HepG2 (cell line): Measurements from ENCODE around the gene RNF40. TPM values are rescaled to one million over a fixed set of nuclear protein-coding genes. Genes with fewer than 3 reads are reported as not detected.

Experiments
- HDAC6 ChIP-seq: fragments of 200-600 bp; sonication (generic); IDR thresholded peaks from 2 replicates; pipeline ENCODE4 v1.7.0; 2017; ENCODE audit warnings: mild to moderate bottlenecking, antibody characterized with exemption, low read length, low read depth
- HOXA9 ChIP-seq: sonication (generic); formaldehyde crosslinking; IDR thresholded peaks from 2 replicates; pipeline ENCODE4 v1.8.1; 2022; ENCODE audit warnings: missing genetic modification reagents, mild to moderate bottlenecking, moderate library complexity, borderline replicate concordance
- LCORL ChIP-seq, 2 experiments: fragments of 450-650 bp in 1 of 2; sonication (generic) in 1 of 2; formaldehyde crosslinking in 1 of 2; IDR thresholded peaks; 2 replicates each; pipeline versions ENCODE4 v1.5.0 to v1.6.1; 2017 to 2020; ENCODE audit warnings: antibody characterized with exemption in 1 of 2, missing genetic modification reagents in 1 of 2
- MLLT10 ChIP-seq: sonication (generic); formaldehyde crosslinking; IDR thresholded peaks from 2 replicates; pipeline ENCODE4 v1.4.0; 2020; ENCODE audit warnings: missing genetic modification reagents
- NFIB ChIP-seq: sonication (generic); formaldehyde crosslinking; IDR thresholded peaks from 2 replicates; pipeline ENCODE4 v1.9.0; 2021; ENCODE audit warnings: missing genetic modification reagents, mild to moderate bottlenecking, borderline replicate concordance
- PLRG1 ChIP-seq: fragments of 450-650 bp; conservative IDR thresholded peaks from 2 replicates; pipeline ENCODE4 v1.6.1; 2016
- ZMAT3 ChIP-seq: sonication (generic); formaldehyde crosslinking; conservative IDR thresholded peaks from 2 replicates; pipeline ENCODE4 v1.7.0; 2021; ENCODE audit warnings: missing genetic modification reagents
- ZNF598 ChIP-seq: sonication (generic); formaldehyde crosslinking; IDR thresholded peaks from 2 replicates; pipeline ENCODE4 v1.5.1; 2020; ENCODE audit warnings: mild to moderate bottlenecking, missing genetic modification reagents, borderline replicate concordance
- ZNF879 ChIP-seq: sonication (generic); formaldehyde crosslinking; IDR thresholded peaks from 2 replicates; pipeline ENCODE4 v1.8.1; 2023; ENCODE audit warnings: missing genetic modification reagents
- polyA plus RNA-seq, 8 experiments: library from polyadenylated mRNA; depleted of rRNA in 3 of 8; stranded (reverse) in 7 of 8; unstranded in 1 of 8; fragments of >200 nt; fragmentation: Illumina TruSeq in 4 of 8; extraction: Trizol in 4 of 8; gene quantifications; 2 replicates each; pipeline versions ENCODE4 v1.2.1 to v1.2.3, GENCODE V29; 2011 to 2016; ENCODE audit warnings: low read depth in 4 of 8, missing spikeins in 1 of 8, mixed read lengths in 1 of 8; ENCODE audit not compliant: insufficient read depth in 1 of 8
- total RNA-seq, 5 experiments: library from RNA; depleted of rRNA; stranded (reverse); fragments of >200 nt; fragmentation: Illumina TruSeq; extraction: Trizol; gene quantifications; 2 replicates each; pipeline ENCODE4 v1.2.3, GENCODE V29; 2016; ENCODE audit warnings: low read depth in 1 of 5
- TF ChIP-seq, protein P1 (sequence below): sonication (generic); formaldehyde crosslinking; IDR thresholded peaks from 2 replicates; pipeline ENCODE4 v1.4.0; 2020; ENCODE audit warnings: mild to moderate bottlenecking, missing genetic modification reagents
- TF ChIP-seq, protein P2 (sequence below): IDR thresholded peaks from 2 replicates; pipeline ENCODE4 v1.6.1; 2018; ENCODE audit warnings: missing genetic modification reagents
- TF ChIP-seq, protein P3 (sequence below): sonication (generic); formaldehyde crosslinking; IDR thresholded peaks from 2 replicates; pipeline ENCODE4 v1.5.1; 2020; ENCODE audit warnings: mild to moderate bottlenecking, missing genetic modification reagents, borderline replicate concordance
- TF ChIP-seq, protein P4 (sequence below): IDR thresholded peaks from 2 replicates; pipeline ENCODE4 v1.6.1; 2016; ENCODE audit warnings: low read depth

The RNF40 gene
- total and polyA plus RNA-seq, 2 of the 13 experiments (the other 11 are each of a cell fraction or from before 2014, with no cell fraction given), result 84.0 to 85.6 TPM

DNA sequence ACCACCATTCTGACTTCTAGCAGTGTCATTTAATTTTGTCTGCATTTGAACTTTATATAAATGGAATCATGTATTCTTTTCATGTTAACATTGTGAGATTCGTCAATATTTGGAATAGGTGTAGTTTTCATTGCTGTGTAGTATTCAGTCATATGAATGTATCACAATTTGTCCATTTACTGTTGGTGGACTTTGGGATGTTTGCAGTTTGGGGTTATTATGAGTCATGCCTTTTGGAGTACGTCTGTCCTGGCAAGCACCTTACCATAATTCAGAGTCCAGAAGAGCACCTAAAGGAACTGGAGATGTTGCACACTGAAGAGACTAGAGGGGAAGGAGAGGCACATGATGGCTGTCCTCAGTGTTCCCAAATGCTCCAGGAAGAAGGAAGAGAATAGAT lies 17.0 kb upstream of the RNF40 start (continued):
- TF ChIP-seq, protein P1, sequence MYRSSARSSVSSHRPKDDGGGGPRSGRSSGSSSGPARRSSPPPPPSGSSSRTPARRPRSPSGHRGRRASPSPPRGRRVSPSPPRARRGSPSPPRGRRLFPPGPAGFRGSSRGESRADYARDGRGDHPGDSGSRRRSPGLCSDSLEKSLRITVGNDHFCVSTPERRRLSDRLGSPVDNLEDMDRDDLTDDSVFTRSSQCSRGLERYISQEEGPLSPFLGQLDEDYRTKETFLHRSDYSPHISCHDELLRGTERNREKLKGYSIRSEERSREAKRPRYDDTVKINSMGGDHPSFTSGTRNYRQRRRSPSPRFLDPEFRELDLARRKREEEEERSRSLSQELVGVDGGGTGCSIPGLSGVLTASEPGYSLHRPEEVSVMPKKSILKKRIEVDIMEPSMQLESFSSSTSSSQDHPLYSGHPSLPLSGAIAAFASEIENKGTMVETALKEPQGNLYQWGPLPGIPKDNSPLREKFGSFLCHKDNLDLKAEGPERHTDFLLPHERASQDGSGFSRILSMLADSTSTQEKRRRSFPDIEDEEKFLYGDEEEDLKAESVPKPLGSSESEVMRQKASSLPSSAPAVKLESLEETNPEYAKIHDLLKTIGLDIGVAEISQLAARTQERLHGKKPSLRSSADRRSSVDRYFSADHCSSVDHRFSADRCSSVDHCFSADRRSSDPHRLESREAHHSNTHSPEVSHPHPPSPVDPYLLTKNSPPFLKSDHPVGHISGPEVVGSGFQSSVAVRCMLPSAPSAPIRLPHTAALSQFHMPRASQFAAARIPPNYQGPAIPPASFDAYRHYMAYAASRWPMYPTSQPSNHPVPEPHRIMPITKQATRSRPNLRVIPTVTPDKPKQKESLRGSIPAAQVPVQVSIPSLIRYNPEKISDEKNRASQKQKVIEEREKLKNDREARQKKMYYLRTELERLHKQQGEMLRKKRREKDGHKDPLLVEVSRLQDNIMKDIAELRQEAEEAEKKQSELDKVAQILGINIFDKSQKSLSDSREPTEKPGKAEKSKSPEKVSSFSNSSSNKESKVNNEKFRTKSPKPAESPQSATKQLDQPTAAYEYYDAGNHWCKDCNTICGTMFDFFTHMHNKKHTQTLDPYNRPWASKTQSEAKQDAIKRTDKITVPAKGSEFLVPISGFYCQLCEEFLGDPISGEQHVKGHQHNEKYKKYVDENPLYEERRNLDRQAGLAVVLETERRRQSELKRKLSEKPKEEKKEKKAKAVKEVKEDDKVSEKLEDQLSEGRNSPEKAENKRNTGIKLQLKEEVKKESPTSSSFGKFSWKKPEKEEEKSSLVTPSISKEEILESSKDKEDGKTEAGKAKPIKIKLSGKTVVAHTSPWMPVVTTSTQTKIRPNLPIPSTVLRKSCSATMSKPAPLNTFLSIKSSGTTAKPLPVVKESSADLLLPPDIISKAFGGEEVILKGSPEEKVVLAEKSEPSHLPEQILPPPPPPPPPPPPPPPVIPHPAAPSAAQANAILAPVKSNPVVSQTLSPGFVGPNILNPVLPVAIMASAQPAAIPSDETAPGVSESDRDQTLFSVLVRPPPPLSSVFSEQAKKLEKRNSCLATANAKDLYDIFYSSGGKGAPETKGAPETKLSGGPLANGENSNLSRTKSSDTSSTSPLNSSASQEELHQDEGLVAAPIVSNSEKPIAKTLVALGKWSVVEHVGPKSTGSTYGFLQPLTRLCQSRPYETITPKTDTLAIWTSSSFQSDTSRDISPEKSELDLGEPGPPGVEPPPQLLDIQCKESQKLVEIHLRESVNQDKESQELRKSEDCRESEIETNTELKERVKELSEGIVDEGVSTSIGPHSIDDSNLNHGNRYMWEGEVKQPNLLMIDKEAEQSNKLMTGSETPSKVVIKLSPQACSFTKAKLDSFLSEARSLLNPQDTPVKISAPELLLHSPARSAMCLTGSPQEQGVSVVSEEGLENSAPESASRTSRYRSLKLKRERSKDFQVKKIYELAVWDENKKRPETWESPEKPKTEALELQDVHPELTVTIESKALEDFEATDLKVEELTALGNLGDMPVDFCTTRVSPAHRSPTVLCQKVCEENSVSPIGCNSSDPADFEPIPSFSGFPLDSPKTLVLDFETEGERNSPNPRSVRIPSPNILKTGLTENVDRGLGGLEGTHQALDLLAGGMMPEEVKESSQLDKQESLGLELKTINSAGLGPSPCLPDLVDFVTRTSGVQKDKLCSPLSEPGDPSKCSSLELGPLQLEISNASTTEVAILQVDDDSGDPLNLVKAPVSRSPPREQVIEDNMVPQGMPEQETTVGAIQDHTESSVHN (CRISPR knock-in tag), result no peak
- TF ChIP-seq HDAC6, result no peak
- no peak for TF ChIP-seq ZMAT3 (CRISPR knock-in tag)
- TF ChIP-seq LCORL (IDR thresholded peaks at IDR 0.05), result peak; percentile 23; the same call in 1 of the 2 replicates
- TF ChIP-seq LCORL (CRISPR knock-in tag; IDR thresholded peaks at IDR 0.05), result peak; percentile 78
- TF ChIP-seq, protein P2, sequence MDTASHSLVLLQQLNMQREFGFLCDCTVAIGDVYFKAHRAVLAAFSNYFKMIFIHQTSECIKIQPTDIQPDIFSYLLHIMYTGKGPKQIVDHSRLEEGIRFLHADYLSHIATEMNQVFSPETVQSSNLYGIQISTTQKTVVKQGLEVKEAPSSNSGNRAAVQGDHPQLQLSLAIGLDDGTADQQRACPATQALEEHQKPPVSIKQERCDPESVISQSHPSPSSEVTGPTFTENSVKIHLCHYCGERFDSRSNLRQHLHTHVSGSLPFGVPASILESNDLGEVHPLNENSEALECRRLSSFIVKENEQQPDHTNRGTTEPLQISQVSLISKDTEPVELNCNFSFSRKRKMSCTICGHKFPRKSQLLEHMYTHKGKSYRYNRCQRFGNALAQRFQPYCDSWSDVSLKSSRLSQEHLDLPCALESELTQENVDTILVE (CRISPR knock-in tag), result no peak
- TF ChIP-seq, protein P3, sequence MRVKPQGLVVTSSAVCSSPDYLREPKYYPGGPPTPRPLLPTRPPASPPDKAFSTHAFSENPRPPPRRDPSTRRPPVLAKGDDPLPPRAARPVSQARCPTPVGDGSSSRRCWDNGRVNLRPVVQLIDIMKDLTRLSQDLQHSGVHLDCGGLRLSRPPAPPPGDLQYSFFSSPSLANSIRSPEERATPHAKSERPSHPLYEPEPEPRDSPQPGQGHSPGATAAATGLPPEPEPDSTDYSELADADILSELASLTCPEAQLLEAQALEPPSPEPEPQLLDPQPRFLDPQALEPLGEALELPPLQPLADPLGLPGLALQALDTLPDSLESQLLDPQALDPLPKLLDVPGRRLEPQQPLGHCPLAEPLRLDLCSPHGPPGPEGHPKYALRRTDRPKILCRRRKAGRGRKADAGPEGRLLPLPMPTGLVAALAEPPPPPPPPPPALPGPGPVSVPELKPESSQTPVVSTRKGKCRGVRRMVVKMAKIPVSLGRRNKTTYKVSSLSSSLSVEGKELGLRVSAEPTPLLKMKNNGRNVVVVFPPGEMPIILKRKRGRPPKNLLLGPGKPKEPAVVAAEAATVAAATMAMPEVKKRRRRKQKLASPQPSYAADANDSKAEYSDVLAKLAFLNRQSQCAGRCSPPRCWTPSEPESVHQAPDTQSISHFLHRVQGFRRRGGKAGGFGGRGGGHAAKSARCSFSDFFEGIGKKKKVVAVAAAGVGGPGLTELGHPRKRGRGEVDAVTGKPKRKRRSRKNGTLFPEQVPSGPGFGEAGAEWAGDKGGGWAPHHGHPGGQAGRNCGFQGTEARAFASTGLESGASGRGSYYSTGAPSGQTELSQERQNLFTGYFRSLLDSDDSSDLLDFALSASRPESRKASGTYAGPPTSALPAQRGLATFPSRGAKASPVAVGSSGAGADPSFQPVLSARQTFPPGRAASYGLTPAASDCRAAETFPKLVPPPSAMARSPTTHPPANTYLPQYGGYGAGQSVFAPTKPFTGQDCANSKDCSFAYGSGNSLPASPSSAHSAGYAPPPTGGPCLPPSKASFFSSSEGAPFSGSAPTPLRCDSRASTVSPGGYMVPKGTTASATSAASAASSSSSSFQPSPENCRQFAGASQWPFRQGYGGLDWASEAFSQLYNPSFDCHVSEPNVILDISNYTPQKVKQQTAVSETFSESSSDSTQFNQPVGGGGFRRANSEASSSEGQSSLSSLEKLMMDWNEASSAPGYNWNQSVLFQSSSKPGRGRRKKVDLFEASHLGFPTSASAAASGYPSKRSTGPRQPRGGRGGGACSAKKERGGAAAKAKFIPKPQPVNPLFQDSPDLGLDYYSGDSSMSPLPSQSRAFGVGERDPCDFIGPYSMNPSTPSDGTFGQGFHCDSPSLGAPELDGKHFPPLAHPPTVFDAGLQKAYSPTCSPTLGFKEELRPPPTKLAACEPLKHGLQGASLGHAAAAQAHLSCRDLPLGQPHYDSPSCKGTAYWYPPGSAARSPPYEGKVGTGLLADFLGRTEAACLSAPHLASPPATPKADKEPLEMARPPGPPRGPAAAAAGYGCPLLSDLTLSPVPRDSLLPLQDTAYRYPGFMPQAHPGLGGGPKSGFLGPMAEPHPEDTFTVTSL, result peak; percentile 27; the same call in 1 of the 2 replicates
- no peak for TF ChIP-seq ZNF598 (CRISPR knock-in tag)
- no peak for TF ChIP-seq MLLT10 (CRISPR knock-in tag)
- no peak for TF ChIP-seq PLRG1
- TF ChIP-seq ZNF879, result no peak
- TF ChIP-seq HOXA9 (CRISPR knock-in tag), result no peak
- TF ChIP-seq, protein P4, sequence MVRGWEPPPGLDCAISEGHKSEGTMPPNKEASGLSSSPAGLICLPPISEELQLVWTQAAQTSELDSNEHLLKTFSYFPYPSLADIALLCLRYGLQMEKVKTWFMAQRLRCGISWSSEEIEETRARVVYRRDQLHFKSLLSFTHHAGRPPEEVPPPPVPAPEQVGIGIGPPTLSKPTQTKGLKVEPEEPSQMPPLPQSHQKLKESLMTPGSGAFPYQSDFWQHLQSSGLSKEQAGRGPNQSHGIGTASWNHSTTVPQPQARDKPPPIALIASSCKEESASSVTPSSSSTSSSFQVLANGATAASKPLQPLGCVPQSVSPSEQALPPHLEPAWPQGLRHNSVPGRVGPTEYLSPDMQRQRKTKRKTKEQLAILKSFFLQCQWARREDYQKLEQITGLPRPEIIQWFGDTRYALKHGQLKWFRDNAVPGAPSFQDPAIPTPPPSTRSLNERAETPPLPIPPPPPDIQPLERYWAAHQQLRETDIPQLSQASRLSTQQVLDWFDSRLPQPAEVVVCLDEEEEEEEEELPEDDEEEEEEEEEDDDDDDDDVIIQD (CRISPR knock-in tag), result 0 out of 2 replicates have a peak, but pooled peaks have one; percentile 49
- no peak for TF ChIP-seq NFIB
